Breast epithelium (tissue), 4 donors: Measurements from ENCODE around the gene PDCD5. TPM values are rescaled to one million over a fixed set of nuclear protein-coding genes. Genes with fewer than 3 reads are reported as not detected.
"Not testable (repeated sequence)": the region's sequence is repeated elsewhere in the genome, so short reads cannot be mapped to it uniquely, and the experiment has no call there.

Source experiments
- DNase-seq, 2 donors: peaks; one replicate each; pipeline ENCODE4 v3.0.0-alpha.2; 2019; ENCODE audit warnings: low spot score in 2 of 2
- H3K27ac ChIP-seq, 2 donors: fragments of 200-600 bp; sonication (generic) in 1 of 2; one replicate each; pipeline ENCODE4 v1.5.1; 2016 to 2019; ENCODE audit warnings: mild to moderate bottlenecking in 1 of 2
- H3K27me3 ChIP-seq, 2 donors: fragments of 200-600 bp; sonication (generic) in 1 of 2; one replicate each; pipeline versions ENCODE4 v1.5.1 to v1.6.0; 2017 to 2019; ENCODE audit warnings: control low read depth in 1 of 2, mild to moderate bottlenecking in 1 of 2
- H3K36me3 ChIP-seq: fragments of 200-600 bp; one replicate; pipeline ENCODE4 v1.5.1; 2019
- H3K4me1 ChIP-seq, 2 donors: fragments of 200-600 bp; sonication (generic); one replicate each; pipeline ENCODE4 v1.5.1; 2016 to 2019; ENCODE audit warnings: control low read depth in 1 of 2
- H3K4me3 ChIP-seq, 3 donors: fragments of 200-600 bp; sonication (generic); 1 replicate in 2 of 3; 2 replicates in 1 of 3; pipeline ENCODE4 v1.5.1; 2016 to 2019; ENCODE audit warnings: mild to moderate bottlenecking in 3 of 3, moderate library complexity in 2 of 3
- H3K9me3 ChIP-seq, 2 donors: fragments of 200-600 bp; sonication (generic) in 1 of 2; one replicate each; pipeline ENCODE4 v1.5.1; 2016 to 2019; ENCODE audit warnings: control low read depth in 1 of 2
- POLR2A ChIP-seq: fragments of 450-650 bp; IDR thresholded peaks from one replicate; pipeline ENCODE4 v1.6.1; 2016; ENCODE audit warnings: antibody characterized with exemption, mild to moderate bottlenecking, moderate library complexity
- POLR2AphosphoS5 ChIP-seq, 3 donors: sonication (generic); formaldehyde crosslinking; IDR thresholded peaks; one replicate each; pipeline ENCODE4 v1.6.1; 2017; ENCODE audit warnings: antibody characterized with exemption in 3 of 3
- intact Hi-C: fragments of 100-400 bp; cut with DNase I; formaldehyde crosslinking; loops from one replicate; pipeline ENCODE4 v1.15.1; 2023; ENCODE audit warnings: low total_unique reads
- total RNA-seq, 3 donors: library from RNA; depleted of rRNA; stranded (reverse); fragments of >200 nt; gene quantifications; one replicate each; pipeline ENCODE4 v1.1.0, GENCODE V29; 2016
- TF ChIP-seq, protein P1 (sequence below), 3 donors: fragments of 450-650 bp; IDR thresholded peaks; one replicate each; pipeline ENCODE4 v1.5.1; 2016 to 2017; ENCODE audit warnings: antibody characterized with exemption in 3 of 3, mild to moderate bottlenecking in 3 of 3, moderate library complexity in 3 of 3

Gene PDCD5
- total RNA-seq, 3 donors from 2014 or later: 82.8 to 93.7 (median 89.3) TPM

DNA sequence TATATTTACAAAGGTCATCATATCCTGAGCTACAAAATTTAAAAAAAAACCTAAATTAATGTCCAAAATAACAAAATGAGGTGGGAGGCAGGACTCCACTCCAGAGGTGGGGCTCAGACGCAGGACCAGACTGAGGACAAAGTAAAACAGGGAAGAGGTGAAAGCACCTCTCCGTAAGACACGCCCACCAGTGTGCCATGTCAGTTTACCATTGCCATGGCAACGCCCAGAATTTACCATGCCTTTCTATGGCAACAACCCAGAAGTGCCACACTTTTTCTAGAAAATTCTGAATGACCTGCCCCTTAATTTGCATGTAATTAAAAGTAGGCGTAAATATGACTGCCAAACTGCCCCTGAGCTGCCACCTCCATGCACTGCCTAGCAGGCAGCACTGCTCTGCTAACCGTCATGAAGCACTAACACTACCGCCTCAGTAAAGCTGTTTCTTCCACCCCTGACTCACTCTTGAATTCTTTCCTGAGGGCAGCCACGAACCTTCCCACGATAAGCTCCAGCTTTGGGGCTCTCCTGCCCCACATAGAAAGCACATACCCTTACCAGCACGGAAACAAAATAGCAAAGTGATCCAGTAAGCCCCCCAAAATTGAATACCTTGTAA is 22.3 kb upstream of the PDCD5 start:
- no peak for DNase-seq
- Histone ChIP-seq H3K27ac (no peak overlapping the region), H3K36me3 (no peaks in the 10 kb centered on the region), H3K9me3 (no peaks in the 10 kb centered on the region), H3K4me1 (no peaks in the 10 kb centered on the region), H3K4me3 (no peak overlapping the region), H3K27me3 (no peaks in the 10 kb centered on the region)
- intact Hi-C loops: no loop called here
- TF ChIP-seq POLR2AphosphoS5 (IDR thresholded peaks at IDR 0.05) (no peak), POLR2A (no peak)
- TF ChIP-seq, protein P1, sequence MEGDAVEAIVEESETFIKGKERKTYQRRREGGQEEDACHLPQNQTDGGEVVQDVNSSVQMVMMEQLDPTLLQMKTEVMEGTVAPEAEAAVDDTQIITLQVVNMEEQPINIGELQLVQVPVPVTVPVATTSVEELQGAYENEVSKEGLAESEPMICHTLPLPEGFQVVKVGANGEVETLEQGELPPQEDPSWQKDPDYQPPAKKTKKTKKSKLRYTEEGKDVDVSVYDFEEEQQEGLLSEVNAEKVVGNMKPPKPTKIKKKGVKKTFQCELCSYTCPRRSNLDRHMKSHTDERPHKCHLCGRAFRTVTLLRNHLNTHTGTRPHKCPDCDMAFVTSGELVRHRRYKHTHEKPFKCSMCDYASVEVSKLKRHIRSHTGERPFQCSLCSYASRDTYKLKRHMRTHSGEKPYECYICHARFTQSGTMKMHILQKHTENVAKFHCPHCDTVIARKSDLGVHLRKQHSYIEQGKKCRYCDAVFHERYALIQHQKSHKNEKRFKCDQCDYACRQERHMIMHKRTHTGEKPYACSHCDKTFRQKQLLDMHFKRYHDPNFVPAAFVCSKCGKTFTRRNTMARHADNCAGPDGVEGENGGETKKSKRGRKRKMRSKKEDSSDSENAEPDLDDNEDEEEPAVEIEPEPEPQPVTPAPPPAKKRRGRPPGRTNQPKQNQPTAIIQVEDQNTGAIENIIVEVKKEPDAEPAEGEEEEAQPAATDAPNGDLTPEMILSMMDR (IDR thresholded peaks at IDR 0.05): no peak

- Histone ChIP-seq H3K27ac (no peak overlapping the region), H3K36me3 (no peaks in the 10 kb centered on the region), H3K9me3 (no peaks in the 10 kb centered on the region), H3K27me3 (peaks cover 0 to 12% of the 10 kb centered on the region in 2 donors), H3K4me3 (no peak overlapping the region), H3K4me1 (no peaks in the 10 kb centered on the region)
- intact Hi-C loops: no loop called here
- TF ChIP-seq POLR2A (no peak), POLR2AphosphoS5 (IDR thresholded peaks at IDR 0.05) (no peak)
- TF ChIP-seq, protein P1 (IDR thresholded peaks at IDR 0.05): no peak
- no peak for DNase-seq
Observed at GRCh38 chr19:32563761-32564160, 17.2 kb upstream of the PDCD5 start.

- H3K4me3 ChIP-seq: no peak overlapping the region
- H3K9me3 ChIP-seq: no peaks in the 10 kb centered on the region
- H3K27me3 ChIP-seq: peaks cover 0 to 25% of the 10 kb centered on the region in 2 donors
- H3K36me3 ChIP-seq: no peaks in the 10 kb centered on the region
- TF ChIP-seq POLR2AphosphoS5 (IDR thresholded peaks at IDR 0.05): no peak
- TF ChIP-seq, protein P1 (IDR thresholded peaks at IDR 0.05): no peak
- TF ChIP-seq POLR2A: no peak
- H3K27ac ChIP-seq: no peak overlapping the region
- no peak for DNase-seq
- intact Hi-C loops: no loop called here
- H3K4me1 ChIP-seq: peaks cover 0 to 4% of the 10 kb centered on the region in 2 donors
Observed at GRCh38 chr19:32566246-32566830, 14.7 kb upstream of the PDCD5 start.

GRCh38 chr19:32567486-32567885 is 13.5 kb upstream of the PDCD5 start:
- Histone ChIP-seq H3K4me1 (peaks cover 0 to 4% of the 10 kb centered on the region in 2 donors), H3K9me3 (no peaks in the 10 kb centered on the region), H3K27me3 (peaks cover 0 to 25% of the 10 kb centered on the region in 2 donors), H3K36me3 (no peaks in the 10 kb centered on the region), H3K27ac (no peak overlapping the region), H3K4me3 (no peak overlapping the region)
- TF ChIP-seq POLR2A (no peak), POLR2AphosphoS5 (IDR thresholded peaks at IDR 0.05) (no peak)
- TF ChIP-seq, protein P1 (IDR thresholded peaks at IDR 0.05): no peak
- intact Hi-C loops: no loop called here
- no peak for DNase-seq

GRCh38 chr19:32570081-32570785 is 10.8 kb upstream of the PDCD5 start:
- TF ChIP-seq POLR2AphosphoS5 (IDR thresholded peaks at IDR 0.05) (no peak), POLR2A (no peak)
- TF ChIP-seq, protein P1 (IDR thresholded peaks at IDR 0.05): peak; percentile 11 to 59 (median 52)
- Histone ChIP-seq H3K36me3 (no peaks in the 10 kb centered on the region), H3K4me3 (peak overlapping the region in 1 of 3 donors; percentile 17), H3K27me3 (peaks cover 0 to 25% of the 10 kb centered on the region in 2 donors), H3K9me3 (no peaks in the 10 kb centered on the region), H3K4me1 (peaks cover 0 to 4% of the 10 kb centered on the region in 2 donors), H3K27ac (no peak overlapping the region)
- peak; percentile 31 to 61 for DNase-seq
- intact Hi-C loops: no loop called here

- H3K27ac ChIP-seq, H3K36me3 ChIP-seq, H3K9me3 ChIP-seq, H3K4me3 ChIP-seq, DNase-seq, H3K4me1 ChIP-seq, intact Hi-C loops: not testable (repeated sequence)
- peaks cover 0 to 21% of the 10 kb centered on the region in 2 donors for H3K27me3 ChIP-seq
Observed at GRCh38 chr19:32571471-32572075, 9.4 kb upstream of the PDCD5 start.
